IMR-90 (cell line): ENCODE measurements around the gene TMEM45A. TPM values are rescaled to one million over a fixed set of nuclear protein-coding genes. Genes with fewer than 3 reads are reported as not detected.

Source experiments
- ATAC-seq: fragments of 200-7000 bp; cut with Tn5 transposase; 2 replicates; pipeline ENCODE4 v1.9.1; 2020; ENCODE audit warnings: low read depth, mild to moderate bottlenecking, moderate library complexity
- BruUV-seq: library from RNA; stranded (reverse); fragments of 400-500 nt; replicated peaks from 2 replicates; lab custom pipeline; 2021; lab: Mats Ljungman, UMichigan
- CTCF ChIA-PET: fragments of 300-600 bp; formaldehyde crosslinking; extraction: SDS; loops from one replicate; lab custom pipeline; 2021; ENCODE audit warnings: antibody characterized with exemption; lab: Yijun Ruan, JAX
- POLR2A ChIA-PET: fragments of 300-600 bp; sonication (Branson Sonifier 250); formaldehyde crosslinking; loops from one replicate; lab custom pipeline; 2022; ENCODE audit warnings: antibody characterized with exemption; ENCODE audit not compliant: unreplicated experiment; lab: Charles Lee
- DNase-seq: peaks from one replicate; pipeline ENCODE4 v3.0.0; 2013
- H2AFZ ChIP-seq: replicated peaks from 2 replicates; pipeline ENCODE3; 2013; ENCODE audit warnings: low read length, mild to moderate bottlenecking; ENCODE audit not compliant: poor library complexity
- H2AK5ac ChIP-seq: 2 replicates; pipeline ENCODE4 v1.6.1; 2013; ENCODE audit warnings: low read depth, low read length, inconsistent platforms
- H2AK9ac ChIP-seq: replicated peaks from 2 replicates; pipeline ENCODE3; 2013; ENCODE audit warnings: mild to moderate bottlenecking, low read depth, low read length, moderate library complexity; ENCODE audit not compliant: poor library complexity
- H2BK120ac ChIP-seq: 2 replicates; pipeline ENCODE4 v1.6.1; 2013; ENCODE audit warnings: low read depth, low read length, inconsistent platforms
- H2BK15ac ChIP-seq: 3 replicates; pipeline ENCODE4 v1.6.1; 2013; ENCODE audit warnings: low read depth, low read length, inconsistent platforms
- H2BK20ac ChIP-seq: 2 replicates; pipeline ENCODE4 v1.6.1; 2013; ENCODE audit warnings: low read depth, mild to moderate bottlenecking, inconsistent platforms, low read length, moderate library complexity
- H2BK5ac ChIP-seq: 2 replicates; pipeline ENCODE4 v1.6.1; 2013; ENCODE audit warnings: mild to moderate bottlenecking, low read depth, low read length, inconsistent platforms; ENCODE audit not compliant: poor library complexity, severe bottlenecking
- H3K14ac ChIP-seq: replicated peaks from 2 replicates; pipeline ENCODE4 v1.6.1; 2013; ENCODE audit warnings: low read depth, low read length, inconsistent platforms
- H3K18ac ChIP-seq: 2 replicates; pipeline ENCODE4 v1.6.1; 2013; ENCODE audit warnings: low read depth, low read length, control low read depth
- H3K23ac ChIP-seq: 2 replicates; pipeline ENCODE4 v1.6.1; 2013; ENCODE audit warnings: low read depth, low read length, inconsistent platforms
- H3K27ac ChIP-seq: 2 replicates; pipeline ENCODE4 v1.5.1; 2013; ENCODE audit warnings: mild to moderate bottlenecking, control low read depth, low read length; ENCODE audit not compliant: insufficient read depth
- H3K27me3 ChIP-seq: 2 replicates; pipeline ENCODE4 v1.6.1; 2013; ENCODE audit warnings: low read length; ENCODE audit not compliant: control insufficient read depth, insufficient read depth
- H3K36me3 ChIP-seq: 2 replicates; pipeline ENCODE4 v1.6.1; 2013; ENCODE audit warnings: low read length, mixed read lengths; ENCODE audit not compliant: control insufficient read depth, insufficient read depth
- H3K4ac ChIP-seq: 2 replicates; pipeline ENCODE4 v1.6.1; 2013; ENCODE audit warnings: low read depth, low read length, inconsistent platforms
- H3K4me1 ChIP-seq: 2 replicates; pipeline ENCODE4 v1.6.1; 2013; ENCODE audit warnings: low read length, mixed read lengths; ENCODE audit not compliant: control insufficient read depth, insufficient read depth
- H3K4me2 ChIP-seq: 2 replicates; pipeline ENCODE4 v1.6.1; 2013; ENCODE audit warnings: low read depth, mild to moderate bottlenecking, control low read depth, low read length, moderate library complexity
- H3K4me3 ChIP-seq: 2 replicates; pipeline ENCODE4 v1.5.1; 2013; ENCODE audit warnings: low read depth, mild to moderate bottlenecking, control low read depth, low read length, moderate library complexity; ENCODE audit not compliant: insufficient read depth
- H3K56ac ChIP-seq: 2 replicates; pipeline ENCODE4 v1.6.1; 2013; ENCODE audit warnings: low read length, inconsistent platforms; ENCODE audit not compliant: insufficient read depth; ENCODE audit errors: extremely low read depth
- H3K79me1 ChIP-seq, 2 experiments: 2 replicates each; pipeline ENCODE4 v1.6.1; 2013; ENCODE audit warnings: low read length in 2 of 2, inconsistent platforms in 1 of 2, low read depth in 1 of 2
- H3K9ac ChIP-seq: 2 replicates; pipeline ENCODE4 v1.6.1; 2013; ENCODE audit warnings: low read depth, low read length, control low read depth
- H3K9me1 ChIP-seq: 2 replicates; pipeline ENCODE4 v1.6.1; 2013; ENCODE audit warnings: low read length, inconsistent platforms; ENCODE audit not compliant: insufficient read depth
- H3K9me3 ChIP-seq: 2 replicates; pipeline ENCODE4 v1.6.1; 2013; ENCODE audit warnings: low read length; ENCODE audit not compliant: control insufficient read depth, insufficient read depth
- H4K20me1 ChIP-seq: 2 replicates; pipeline ENCODE4 v1.6.1; 2013; ENCODE audit warnings: low read length, inconsistent platforms; ENCODE audit not compliant: insufficient read depth
- H4K5ac ChIP-seq: 2 replicates; pipeline ENCODE4 v1.6.1; 2013; ENCODE audit warnings: mild to moderate bottlenecking, low read depth, low read length, control low read depth
- H4K8ac ChIP-seq, 2 experiments: 2 replicates each; pipeline ENCODE4 v1.6.1; 2013; ENCODE audit warnings: low read depth in 2 of 2, low read length in 2 of 2, control low read depth in 1 of 2, inconsistent platforms in 1 of 2
- H4K91ac ChIP-seq: 2 replicates; pipeline ENCODE4 v1.6.1; 2013; ENCODE audit warnings: low read depth, low read length, inconsistent platforms; ENCODE audit not compliant: insufficient read depth
- CEBPB ChIP-seq: IDR thresholded peaks from 2 replicates; pipeline ENCODE4 v1.6.1; 2012; ENCODE audit warnings: low read depth, low read length, improper control_type of control experiment
- CHD1 ChIP-seq: IDR thresholded peaks from 2 replicates; pipeline ENCODE4 v1.6.1; 2012; ENCODE audit warnings: low read depth, low read length, improper control_type of control experiment
- FOS ChIP-seq: fragments of 150-350 bp; IDR thresholded peaks from 2 replicates; pipeline ENCODE4 v1.6.1; 2016; ENCODE audit warnings: low read depth, low read length
- MAFK ChIP-seq: IDR thresholded peaks from 2 replicates; pipeline ENCODE4 v1.6.1; 2012; ENCODE audit warnings: low read depth, low read length, improper control_type of control experiment
- MXI1 ChIP-seq: IDR thresholded peaks from 2 replicates; pipeline ENCODE4 v1.6.1; 2012; ENCODE audit warnings: low read depth, mild to moderate bottlenecking, low read length, moderate library complexity, borderline replicate concordance
- NFE2L2 ChIP-seq: fragments of 150-350 bp; IDR thresholded peaks from 2 replicates; pipeline ENCODE4 v1.6.1; 2016; ENCODE audit warnings: low read depth, mild to moderate bottlenecking, low read length
- RCOR1 ChIP-seq: IDR thresholded peaks from 2 replicates; pipeline ENCODE4 v1.6.1; 2012; ENCODE audit warnings: mild to moderate bottlenecking, low read length, improper control_type of control experiment; ENCODE audit not compliant: insufficient replicate concordance
- SMC3 ChIP-seq: fragments of 150-350 bp; IDR thresholded peaks from 2 replicates; pipeline ENCODE4 v1.6.1; 2016; ENCODE audit warnings: low read depth, mild to moderate bottlenecking, antibody characterized with exemption, low read length, moderate library complexity
- dilution Hi-C: fragments of 300-500 bp; cut with HindIII; formaldehyde crosslinking; loops from one replicate; pipeline ENCODE4 v1.14.3; 2018; ENCODE audit warnings: low sequenced_read_pairs; ENCODE audit not compliant: unreplicated experiment
- in situ Hi-C: fragments of 300-500 bp; cut with MboI; formaldehyde crosslinking; loops from 3 replicates; pipeline ENCODE4 v1.14.3; 2019; ENCODE audit warnings: low sequenced_read_pairs, inconsistent platforms, mixed read lengths
- intact Hi-C: fragments of 100-400 bp; cut with micrococcal nuclease; formaldehyde crosslinking; loops from 2 replicates; pipeline ENCODE4 v1.10.0; 2022
- polyA plus RNA-seq, 3 experiments: library from polyadenylated mRNA; depleted of rRNA; stranded (reverse); fragments of >200 nt; gene quantifications; 2 replicates each; pipeline ENCODE4 v1.2.3, GENCODE V29; 2012; ENCODE audit warnings: low replicate concordance in 1 of 3
- total RNA-seq: library from RNA; depleted of rRNA; stranded (reverse); fragments of >200 nt; gene quantifications from 2 replicates; pipeline ENCODE4 v1.2.3, GENCODE V29; 2012
- TF ChIP-seq, protein P1 (sequence below): fragments of 150-350 bp; IDR thresholded peaks from 2 replicates; pipeline ENCODE4 v1.6.1; 2017; ENCODE audit warnings: mild to moderate bottlenecking, antibody characterized with exemption, low read length, low read depth
- TF ChIP-seq, protein P2 (sequence below): fragments of 150-350 bp; IDR thresholded peaks from 2 replicates; pipeline ENCODE4 v1.6.1; 2016; ENCODE audit warnings: low read depth, mild to moderate bottlenecking, low read length, moderate library complexity, borderline replicate concordance

Gene TMEM45A
- total and polyA plus RNA-seq, 2 of the 4 experiments (the other 2 are of a cell fraction): 13.6 to 21.7 TPM

DNA sequence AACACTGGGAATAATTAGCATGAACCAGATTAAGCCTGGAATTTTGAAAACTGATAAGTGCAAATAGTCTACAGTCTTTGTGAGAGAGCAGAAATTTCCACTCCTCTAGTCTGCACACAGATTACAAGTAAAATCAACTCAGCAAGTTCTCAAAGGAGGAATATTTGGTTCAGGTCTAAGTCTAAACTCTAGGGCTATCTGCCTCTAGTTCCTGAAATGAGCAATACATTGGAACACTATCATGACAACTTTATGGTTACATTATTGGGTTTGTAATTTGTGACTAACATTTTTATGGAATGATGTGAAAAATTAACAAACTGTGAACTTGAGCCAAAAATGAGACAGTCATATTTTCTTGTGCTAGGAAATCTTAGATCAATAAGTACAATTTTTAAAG lies 86.2 kb downstream of the TMEM45A start:
- no peaks in the 10 kb centered on the region for H4K20me1 ChIP-seq
- no peak overlapping the region for H2AK5ac ChIP-seq
- H2BK15ac ChIP-seq: no peak overlapping the region
- no peak overlapping the region for H2BK20ac ChIP-seq
- dilution Hi-C loops (no loop called here), in situ Hi-C loops (no loop called here), intact Hi-C loops (no loop called here)
- no peak overlapping the region for H3K14ac ChIP-seq
- H4K91ac ChIP-seq: no peak overlapping the region
- no peaks in the 10 kb centered on the region for H3K79me1 ChIP-seq
- H3K9me3 ChIP-seq: no peaks in the 10 kb centered on the region
- TF ChIP-seq FOS: no peak
- TF ChIP-seq SMC3: no peak
- TF ChIP-seq CHD1: no peak
- TF ChIP-seq MAFK: no peak
- TF ChIP-seq, protein P1, sequence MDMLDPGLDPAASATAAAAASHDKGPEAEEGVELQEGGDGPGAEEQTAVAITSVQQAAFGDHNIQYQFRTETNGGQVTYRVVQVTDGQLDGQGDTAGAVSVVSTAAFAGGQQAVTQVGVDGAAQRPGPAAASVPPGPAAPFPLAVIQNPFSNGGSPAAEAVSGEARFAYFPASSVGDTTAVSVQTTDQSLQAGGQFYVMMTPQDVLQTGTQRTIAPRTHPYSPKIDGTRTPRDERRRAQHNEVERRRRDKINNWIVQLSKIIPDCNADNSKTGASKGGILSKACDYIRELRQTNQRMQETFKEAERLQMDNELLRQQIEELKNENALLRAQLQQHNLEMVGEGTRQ: no peak
- no peak for TF ChIP-seq NFE2L2
- no peak for TF ChIP-seq RCOR1
- TF ChIP-seq, protein P2, sequence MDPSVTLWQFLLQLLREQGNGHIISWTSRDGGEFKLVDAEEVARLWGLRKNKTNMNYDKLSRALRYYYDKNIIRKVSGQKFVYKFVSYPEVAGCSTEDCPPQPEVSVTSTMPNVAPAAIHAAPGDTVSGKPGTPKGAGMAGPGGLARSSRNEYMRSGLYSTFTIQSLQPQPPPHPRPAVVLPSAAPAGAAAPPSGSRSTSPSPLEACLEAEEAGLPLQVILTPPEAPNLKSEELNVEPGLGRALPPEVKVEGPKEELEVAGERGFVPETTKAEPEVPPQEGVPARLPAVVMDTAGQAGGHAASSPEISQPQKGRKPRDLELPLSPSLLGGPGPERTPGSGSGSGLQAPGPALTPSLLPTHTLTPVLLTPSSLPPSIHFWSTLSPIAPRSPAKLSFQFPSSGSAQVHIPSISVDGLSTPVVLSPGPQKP: no peak
- TF ChIP-seq CEBPB: no peak
- TF ChIP-seq MXI1: no peak
- no peak overlapping the region for H3K27ac ChIP-seq
- POLR2A ChIA-PET: no interaction called here
- peaks cover 6% of the 10 kb centered on the region for H3K9me1 ChIP-seq
- no peak overlapping the region for H3K23ac ChIP-seq
- no peak overlapping the region for H2AFZ ChIP-seq
- BruUV-seq: no TSS peak
- H2BK5ac ChIP-seq: no peak overlapping the region
- H3K4me3 ChIP-seq: no peak overlapping the region
- DNase-seq: no peak
- H2AK9ac ChIP-seq: no peak overlapping the region
- peaks cover 3% of the 10 kb centered on the region; the same call in 1 of the 2 replicates for H3K4me1 ChIP-seq
- H3K4ac ChIP-seq: no peak overlapping the region
- H4K8ac ChIP-seq: no peak overlapping the region
- no peaks in the 10 kb centered on the region for H3K27me3 ChIP-seq
- peaks cover 2% of the 10 kb centered on the region; the same call in 1 of the 2 replicates for H3K36me3 ChIP-seq
- no peak overlapping the region for H3K9ac ChIP-seq
- no peak overlapping the region for H4K5ac ChIP-seq
- no peak overlapping the region for H3K56ac ChIP-seq
- H3K4me2 ChIP-seq: no peak overlapping the region
- CTCF ChIA-PET: interaction anchor here (1.3 kb wide), 1 partner anchor 13 kb away, joined by 3 read pairs; no protein-coding TSS in a partner anchor
- no peak overlapping the region for H3K18ac ChIP-seq
- no peak for ATAC-seq
- no peak overlapping the region for H2BK120ac ChIP-seq
